K562 (cell line): ENCODE data around the gene USP37.

Experiments used
- MAFK ChIP-seq: IDR thresholded peaks from 2 replicates; pipeline ENCODE4 v1.6.1; 2011; ENCODE audit warnings: low read length, improper control_type of control experiment
- POLR2A ChIP-seq: fragments of 450-650 bp; conservative IDR thresholded peaks from 2 replicates; pipeline ENCODE4 v1.6.1; 2016
- ZNF224 ChIP-seq: sonication (generic); formaldehyde crosslinking; IDR thresholded peaks from 2 replicates; pipeline ENCODE4 v1.8.0; 2022; ENCODE audit warnings: mild to moderate bottlenecking, missing genetic modification reagents
- ZNF717 ChIP-seq: fragments of 250-450 bp; sonication (Bioruptor Pico); IDR thresholded peaks from 2 replicates; pipeline ENCODE4 v1.5.0; 2021
- TF ChIP-seq, protein P1 (sequence below), 3 experiments: IDR thresholded peaks in 2 of 3; conservative IDR thresholded peaks in 1 of 3; 2 replicates each; pipeline ENCODE4 v1.5.1; 2011 to 2012; ENCODE audit warnings: low read length in 3 of 3, mild to moderate bottlenecking in 3 of 3, control low read depth in 2 of 3, improper control_type of control experiment in 1 of 3, inconsistent platforms in 1 of 3, low read depth in 1 of 3, mixed read lengths in 1 of 3, moderate library complexity in 1 of 3; ENCODE audit not compliant: insufficient read depth in 2 of 3

DNA sequence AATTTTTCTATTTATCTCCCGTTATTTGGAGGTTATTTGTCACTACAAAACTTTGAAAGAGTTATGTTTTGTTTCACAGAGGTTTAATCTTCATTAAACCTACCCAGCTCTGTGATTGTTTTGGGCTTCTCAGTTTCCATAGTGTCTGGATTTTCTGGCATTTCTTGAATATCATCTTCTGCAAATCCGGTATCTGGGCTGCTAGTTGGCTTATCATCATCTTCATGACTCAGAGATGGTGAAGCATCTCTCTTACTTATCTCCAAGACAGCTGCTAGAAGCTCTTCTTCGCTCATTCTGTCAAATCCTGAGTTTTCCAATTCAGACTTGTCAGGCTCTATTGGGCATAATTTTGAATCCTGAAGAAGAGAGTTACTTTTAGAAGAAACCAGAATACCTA, 93.6 kb downstream of the USP37 start:
- TF ChIP-seq ZNF224 (no peak), POLR2A (no peak), MAFK (no peak), ZNF717 (CRISPR knock-in tag) (no peak)
- TF ChIP-seq, protein P1, sequence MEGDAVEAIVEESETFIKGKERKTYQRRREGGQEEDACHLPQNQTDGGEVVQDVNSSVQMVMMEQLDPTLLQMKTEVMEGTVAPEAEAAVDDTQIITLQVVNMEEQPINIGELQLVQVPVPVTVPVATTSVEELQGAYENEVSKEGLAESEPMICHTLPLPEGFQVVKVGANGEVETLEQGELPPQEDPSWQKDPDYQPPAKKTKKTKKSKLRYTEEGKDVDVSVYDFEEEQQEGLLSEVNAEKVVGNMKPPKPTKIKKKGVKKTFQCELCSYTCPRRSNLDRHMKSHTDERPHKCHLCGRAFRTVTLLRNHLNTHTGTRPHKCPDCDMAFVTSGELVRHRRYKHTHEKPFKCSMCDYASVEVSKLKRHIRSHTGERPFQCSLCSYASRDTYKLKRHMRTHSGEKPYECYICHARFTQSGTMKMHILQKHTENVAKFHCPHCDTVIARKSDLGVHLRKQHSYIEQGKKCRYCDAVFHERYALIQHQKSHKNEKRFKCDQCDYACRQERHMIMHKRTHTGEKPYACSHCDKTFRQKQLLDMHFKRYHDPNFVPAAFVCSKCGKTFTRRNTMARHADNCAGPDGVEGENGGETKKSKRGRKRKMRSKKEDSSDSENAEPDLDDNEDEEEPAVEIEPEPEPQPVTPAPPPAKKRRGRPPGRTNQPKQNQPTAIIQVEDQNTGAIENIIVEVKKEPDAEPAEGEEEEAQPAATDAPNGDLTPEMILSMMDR (IDR thresholded peaks at IDR 0.05 in 2 of 3, conservative IDR thresholded peaks at IDR 0.05 in 1 of 3; ENCODE audit: insufficient read depth in 2 of 3, low read depth in 1 of 3, low read length in 3 of 3): no peak
